ENCODE results near the gene TMEM266.

The TMEM266 gene

GRCh38 chr15:76070921-76071635 lies 11.3 kb downstream of the TMEM266 start:
- no peak for DNase-seq

- DNase-seq = no peak
These were observed 12.0 kb downstream of the TMEM266 start for GRCh38 chr15:76071806-76072205.

GRCh38 chr15:76073554-76073953 lies 13.8 kb downstream of the TMEM266 start:
- DNase-seq = no peak

- DNase-seq = no peak
These were observed 15.3 kb downstream of the TMEM266 start for GRCh38 chr15:76075046-76075445.

- no peak for DNase-seq
These were observed 18.6 kb downstream of the TMEM266 start for GRCh38 chr15:76078285-76078877.

- DNase-seq = no peak
These were observed 24.5 kb downstream of the TMEM266 start for GRCh38 chr15:76084256-76084655.

- no peak for DNase-seq
These were observed 38.9 kb downstream of the TMEM266 start for GRCh38 chr15:76098685-76099084.

GRCh38 chr15:76099388-76099787 lies 39.6 kb downstream of the TMEM266 start:
- no peak for DNase-seq

GRCh38 chr15:76100361-76100760 lies 40.6 kb downstream of the TMEM266 start:
- no peak for DNase-seq

GRCh38 chr15:76101655-76102054 lies 41.9 kb downstream of the TMEM266 start:
- DNase-seq = no peak

GRCh38 chr15:76105391-76105790 lies 45.6 kb downstream of the TMEM266 start:
- no peak for DNase-seq

GRCh38 chr15:76105911-76106310 lies 46.1 kb downstream of the TMEM266 start:
- DNase-seq = no peak

- no peak for DNase-seq
These were observed 47.4 kb downstream of the TMEM266 start for GRCh38 chr15:76107169-76107568.

GRCh38 chr15:76108021-76108723 lies 48.4 kb downstream of the TMEM266 start:
- no peak for DNase-seq

- no peak for DNase-seq
These were observed 49.3 kb downstream of the TMEM266 start for GRCh38 chr15:76109046-76109445.

- no peak for DNase-seq
These were observed 54.8 kb downstream of the TMEM266 start for GRCh38 chr15:76114561-76114960.

- DNase-seq = no peak
These were observed 56.5 kb downstream of the TMEM266 start for GRCh38 chr15:76116138-76116885.

GRCh38 chr15:76117181-76117580 lies 57.4 kb downstream of the TMEM266 start:
- no peak for DNase-seq

GRCh38 chr15:76118767-76119166 lies 59.0 kb downstream of the TMEM266 start:
- DNase-seq = no peak

- no peak for DNase-seq
These were observed 63.2 kb downstream of the TMEM266 start for GRCh38 chr15:76123031-76123430.

- DNase-seq = no peak
These were observed 67.4 kb downstream of the TMEM266 start for GRCh38 chr15:76127169-76127568.

- DNase-seq = no peak
These were observed 68.1 kb downstream of the TMEM266 start for GRCh38 chr15:76127880-76128279.

GRCh38 chr15:76134537-76134936 lies 74.8 kb downstream of the TMEM266 start:
- no peak for DNase-seq
